Neural cell (in vitro differentiated cells): Measurements from ENCODE around the gene ATP11A. TPM values are rescaled to one million over a fixed set of nuclear protein-coding genes. Genes with fewer than 3 reads are reported as not detected.

Experiments
- H2AFZ ChIP-seq: fragments of 200-600, 300-800 bp; sonication (generic), shearing (Covaris generic); 2 replicates; pipeline ENCODE4 v1.6.0; 2014; ENCODE audit warnings: low read depth, mild to moderate bottlenecking, antibody characterized with exemption, low read length, moderate library complexity
- H3F3A ChIP-seq: fragments of 200-600 bp; shearing (Covaris generic); 2 replicates; pipeline ENCODE4 v1.6.1; 2016; ENCODE audit warnings: mild to moderate bottlenecking, moderate library complexity, mixed read lengths, antibody characterized with exemption, low read length; ENCODE audit not compliant: insufficient read depth, poor library complexity, severe bottlenecking
- H3K27ac ChIP-seq: fragments of 200-600, 300-800 bp; sonication (generic), shearing (Covaris generic); 2 replicates; pipeline ENCODE4 v1.5.1; 2014; ENCODE audit warnings: mild to moderate bottlenecking, low read length, moderate library complexity
- H3K27me3 ChIP-seq: fragments of 300-800, 200-600 bp; sonication (generic), shearing (Covaris generic); 2 replicates; pipeline ENCODE4 v1.6.0; 2014; ENCODE audit warnings: mild to moderate bottlenecking, low read depth, low read length, moderate library complexity; ENCODE audit not compliant: insufficient read depth
- H3K36me3 ChIP-seq: fragments of 300-800, 200-600 bp; sonication (generic), shearing (Covaris generic); 2 replicates; pipeline ENCODE4 v1.5.1; 2014; ENCODE audit warnings: mild to moderate bottlenecking, antibody characterized with exemption, low read length, moderate library complexity; ENCODE audit not compliant: insufficient read depth
- H3K4me2 ChIP-seq: fragments of 300-800, 200-600 bp; sonication (generic), shearing (Covaris generic); 2 replicates; pipeline ENCODE4 v1.6.0; 2014; ENCODE audit warnings: mild to moderate bottlenecking, low read length
- H3K4me3 ChIP-seq: fragments of 300-800, 200-600 bp; sonication (generic), shearing (Covaris generic); 2 replicates; pipeline ENCODE4 v1.5.1; 2014; ENCODE audit warnings: mild to moderate bottlenecking, low read length, moderate library complexity
- H3K79me2 ChIP-seq: fragments of 200-600 bp; shearing (Covaris generic); replicated peaks from 2 replicates; pipeline ENCODE4 v1.6.0; 2014; ENCODE audit warnings: mild to moderate bottlenecking, low read length, moderate library complexity; ENCODE audit not compliant: insufficient read depth
- H3K9ac ChIP-seq: fragments of 300-800, 200-600 bp; sonication (generic), shearing (Covaris generic); 2 replicates; pipeline ENCODE4 v1.6.1; 2016; ENCODE audit warnings: mild to moderate bottlenecking, low read length, mixed read lengths
- H3K9me2 ChIP-seq: fragments of 200-600 bp; shearing (Covaris generic); 2 replicates; pipeline ENCODE4 v1.6.1; 2016; ENCODE audit warnings: mild to moderate bottlenecking, low read length, mixed read lengths; ENCODE audit not compliant: insufficient read depth
- H3K9me3 ChIP-seq: fragments of 200-600, 300-800 bp; sonication (generic), shearing (Covaris generic); 2 replicates; pipeline ENCODE4 v1.6.1; 2016; ENCODE audit warnings: mild to moderate bottlenecking, mixed run types, low read length, moderate library complexity, mixed read lengths
- H4K20me1 ChIP-seq: fragments of 200-600 bp; shearing (Covaris generic); 2 replicates; pipeline ENCODE4 v1.6.1; 2016; ENCODE audit warnings: mild to moderate bottlenecking, mixed run types; ENCODE audit not compliant: insufficient read depth
- CTCF ChIP-seq: fragments of 450-650 bp; IDR thresholded peaks from 2 replicates; pipeline ENCODE4 v1.5.1; 2014; ENCODE audit warnings: antibody characterized with exemption, mild to moderate bottlenecking, moderate library complexity; ENCODE audit not compliant: poor library complexity, severe bottlenecking
- EP300 ChIP-seq: fragments of 450-650 bp; conservative IDR thresholded peaks from 2 replicates; pipeline ENCODE4 v1.6.1; 2014; ENCODE audit warnings: antibody characterized with exemption, mild to moderate bottlenecking, moderate library complexity; ENCODE audit not compliant: poor library complexity, severe bottlenecking
- EZH2 ChIP-seq: fragments of 200-600, 300-800 bp; shearing (Covaris generic), sonication (generic); IDR thresholded peaks from 2 replicates; pipeline ENCODE4 v1.6.1; 2014; ENCODE audit warnings: antibody characterized with exemption, low read length, borderline replicate concordance, mild to moderate bottlenecking; ENCODE audit not compliant: insufficient read depth, poor library complexity, severe bottlenecking
- MXI1 ChIP-seq: fragments of 450-650 bp; conservative IDR thresholded peaks from 2 replicates; pipeline ENCODE4 v1.6.1; 2014; ENCODE audit warnings: antibody characterized with exemption, mild to moderate bottlenecking; ENCODE audit not compliant: poor library complexity, severe bottlenecking
- POLR2AphosphoS5 ChIP-seq: IDR thresholded peaks from 2 replicates; pipeline ENCODE4 v1.6.1; 2012
- RAD21 ChIP-seq: fragments of 450-650 bp; conservative IDR thresholded peaks from 2 replicates; pipeline ENCODE4 v1.6.1; 2014; ENCODE audit warnings: antibody characterized with exemption, mild to moderate bottlenecking, moderate library complexity
- SMC3 ChIP-seq: fragments of 450-650 bp; conservative IDR thresholded peaks from 2 replicates; pipeline ENCODE4 v1.6.1; 2014; ENCODE audit warnings: antibody characterized with exemption, mild to moderate bottlenecking, moderate library complexity; ENCODE audit not compliant: poor library complexity
- TAF1 ChIP-seq: IDR thresholded peaks from 2 replicates; pipeline ENCODE4 v1.6.1; 2012; ENCODE audit warnings: low read depth
- polyA plus RNA-seq: library from polyadenylated mRNA; depleted of rRNA; stranded (reverse); fragments of >200 nt; gene quantifications from 2 replicates; pipeline ENCODE4 v1.2.3, GENCODE V29; 2014
- TF ChIP-seq, protein P1 (sequence below): IDR thresholded peaks from 2 replicates; pipeline ENCODE4 v1.6.1; 2012; ENCODE audit warnings: borderline replicate concordance

ATP11A gene
- polyA plus RNA-seq, 1 donor from 2014 or later: 3.0 TPM

GRCh38 chr13:112916296-112916695, 226.5 kb downstream of the ATP11A start:
- H3K9me2 ChIP-seq: no peaks in the 10 kb centered on the region
- H3K27me3 ChIP-seq: no peaks in the 10 kb centered on the region
- TF ChIP-seq, protein P1, sequence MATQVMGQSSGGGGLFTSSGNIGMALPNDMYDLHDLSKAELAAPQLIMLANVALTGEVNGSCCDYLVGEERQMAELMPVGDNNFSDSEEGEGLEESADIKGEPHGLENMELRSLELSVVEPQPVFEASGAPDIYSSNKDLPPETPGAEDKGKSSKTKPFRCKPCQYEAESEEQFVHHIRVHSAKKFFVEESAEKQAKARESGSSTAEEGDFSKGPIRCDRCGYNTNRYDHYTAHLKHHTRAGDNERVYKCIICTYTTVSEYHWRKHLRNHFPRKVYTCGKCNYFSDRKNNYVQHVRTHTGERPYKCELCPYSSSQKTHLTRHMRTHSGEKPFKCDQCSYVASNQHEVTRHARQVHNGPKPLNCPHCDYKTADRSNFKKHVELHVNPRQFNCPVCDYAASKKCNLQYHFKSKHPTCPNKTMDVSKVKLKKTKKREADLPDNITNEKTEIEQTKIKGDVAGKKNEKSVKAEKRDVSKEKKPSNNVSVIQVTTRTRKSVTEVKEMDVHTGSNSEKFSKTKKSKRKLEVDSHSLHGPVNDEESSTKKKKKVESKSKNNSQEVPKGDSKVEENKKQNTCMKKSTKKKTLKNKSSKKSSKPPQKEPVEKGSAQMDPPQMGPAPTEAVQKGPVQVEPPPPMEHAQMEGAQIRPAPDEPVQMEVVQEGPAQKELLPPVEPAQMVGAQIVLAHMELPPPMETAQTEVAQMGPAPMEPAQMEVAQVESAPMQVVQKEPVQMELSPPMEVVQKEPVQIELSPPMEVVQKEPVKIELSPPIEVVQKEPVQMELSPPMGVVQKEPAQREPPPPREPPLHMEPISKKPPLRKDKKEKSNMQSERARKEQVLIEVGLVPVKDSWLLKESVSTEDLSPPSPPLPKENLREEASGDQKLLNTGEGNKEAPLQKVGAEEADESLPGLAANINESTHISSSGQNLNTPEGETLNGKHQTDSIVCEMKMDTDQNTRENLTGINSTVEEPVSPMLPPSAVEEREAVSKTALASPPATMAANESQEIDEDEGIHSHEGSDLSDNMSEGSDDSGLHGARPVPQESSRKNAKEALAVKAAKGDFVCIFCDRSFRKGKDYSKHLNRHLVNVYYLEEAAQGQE: no peak
- no peak for TF ChIP-seq EP300
- TF ChIP-seq EZH2: no peak
- TF ChIP-seq POLR2AphosphoS5: no peak
- no peak for TF ChIP-seq TAF1
- TF ChIP-seq CTCF: no peak
- TF ChIP-seq MXI1: no peak
- TF ChIP-seq SMC3: no peak
- no peak for TF ChIP-seq RAD21
- H3K4me2 ChIP-seq: no peak overlapping the region
- H3K79me2 ChIP-seq: no peaks in the 10 kb centered on the region
- H2AFZ ChIP-seq: no peak overlapping the region
- H3K36me3 ChIP-seq: no peaks in the 10 kb centered on the region
- no peaks in the 10 kb centered on the region for H3F3A ChIP-seq
- H4K20me1 ChIP-seq: no peaks in the 10 kb centered on the region
- no peak overlapping the region for H3K4me3 ChIP-seq
- no peak overlapping the region for H3K9ac ChIP-seq
- no peaks in the 10 kb centered on the region for H3K9me3 ChIP-seq
- no peak overlapping the region for H3K27ac ChIP-seq

GRCh38 chr13:112917056-112917664, 227.3 kb downstream of the ATP11A start:
- Histone ChIP-seq H3K27ac (no peak overlapping the region), H3K27me3 (no peaks in the 10 kb centered on the region), H4K20me1 (no peaks in the 10 kb centered on the region), H3K4me3 (no peak overlapping the region), H3K9me3 (no peaks in the 10 kb centered on the region), H3K9me2 (no peaks in the 10 kb centered on the region), H3F3A (no peaks in the 10 kb centered on the region), H2AFZ (no peak overlapping the region), H3K4me2 (no peak overlapping the region), H3K36me3 (no peaks in the 10 kb centered on the region), H3K79me2 (no peaks in the 10 kb centered on the region), H3K9ac (no peak overlapping the region)
- no peak for TF ChIP-seq SMC3
- no peak for TF ChIP-seq EP300
